Mucosa of descending colon (tissue), 3 donors: ENCODE measurements around the gene PDLIM3. TPM values are rescaled to one million over a fixed set of nuclear protein-coding genes. Genes with fewer than 3 reads are reported as not detected.

ENCODE experiments used
- ATAC-seq: fragments of 200-7000 bp; cut with Tn5 transposase; one replicate; pipeline ENCODE4 v1.9.1; 2020; ENCODE audit warnings: mild to moderate bottlenecking, moderate library complexity
- DNase-seq, 3 donors: peaks; one replicate each; pipeline ENCODE4 v3.0.0-alpha.2; 2020
- H3K36me3 ChIP-seq: fragments of 200-600 bp; one replicate; pipeline ENCODE4 v1.8.0; 2021; ENCODE audit warnings: low read depth, mild to moderate bottlenecking
- H3K4me1 ChIP-seq: fragments of 200-600 bp; one replicate; pipeline ENCODE4 v1.8.0; 2021; ENCODE audit warnings: low read depth, mild to moderate bottlenecking
- H3K4me3 ChIP-seq: fragments of 200-600 bp; one replicate; pipeline ENCODE4 v1.8.0; 2021; ENCODE audit warnings: mild to moderate bottlenecking
- H3K9me3 ChIP-seq: fragments of 200-600 bp; one replicate; pipeline ENCODE4 v1.8.0; 2021; ENCODE audit warnings: mild to moderate bottlenecking
- CTCF ChIP-seq: fragments of 200-600 bp; IDR thresholded peaks from one replicate; pipeline ENCODE4 v1.8.0; 2022; ENCODE audit warnings: antibody characterized with exemption, mild to moderate bottlenecking
- intact Hi-C, 2 donors: fragments of 100-400 bp; cut with DNase I in 1 of 2; cut with micrococcal nuclease in 1 of 2; formaldehyde crosslinking; loops; one replicate each; pipeline versions ENCODE4 v1.11.0 to v1.11.1; 2022; cut with DNase I, micrococcal nuclease
- total RNA-seq, 3 donors: library from RNA; stranded (reverse); fragmentation: NEBNext Ultra II Directional in 2 of 3; extraction: Animal tissue kit (Norgen Biotek cat#: 25700) in 2 of 3; gene quantifications; one replicate each; pipeline versions ENCODE4 v1.2.1 to v1.2.4, GENCODE V29; 2021 to 2023
- donor health status: DM: no; HTN: no; CAD: no; lungs with moderate emphysema.
- donor health status: DM: no; HTN: no; CAD: no.
- donor health status: DM: no; HTN: yes; CAD: no.

The PDLIM3 gene
- total RNA-seq, 3 donors from 2014 or later, result 8.9 to 193 (median 16.5) TPM

DNA sequence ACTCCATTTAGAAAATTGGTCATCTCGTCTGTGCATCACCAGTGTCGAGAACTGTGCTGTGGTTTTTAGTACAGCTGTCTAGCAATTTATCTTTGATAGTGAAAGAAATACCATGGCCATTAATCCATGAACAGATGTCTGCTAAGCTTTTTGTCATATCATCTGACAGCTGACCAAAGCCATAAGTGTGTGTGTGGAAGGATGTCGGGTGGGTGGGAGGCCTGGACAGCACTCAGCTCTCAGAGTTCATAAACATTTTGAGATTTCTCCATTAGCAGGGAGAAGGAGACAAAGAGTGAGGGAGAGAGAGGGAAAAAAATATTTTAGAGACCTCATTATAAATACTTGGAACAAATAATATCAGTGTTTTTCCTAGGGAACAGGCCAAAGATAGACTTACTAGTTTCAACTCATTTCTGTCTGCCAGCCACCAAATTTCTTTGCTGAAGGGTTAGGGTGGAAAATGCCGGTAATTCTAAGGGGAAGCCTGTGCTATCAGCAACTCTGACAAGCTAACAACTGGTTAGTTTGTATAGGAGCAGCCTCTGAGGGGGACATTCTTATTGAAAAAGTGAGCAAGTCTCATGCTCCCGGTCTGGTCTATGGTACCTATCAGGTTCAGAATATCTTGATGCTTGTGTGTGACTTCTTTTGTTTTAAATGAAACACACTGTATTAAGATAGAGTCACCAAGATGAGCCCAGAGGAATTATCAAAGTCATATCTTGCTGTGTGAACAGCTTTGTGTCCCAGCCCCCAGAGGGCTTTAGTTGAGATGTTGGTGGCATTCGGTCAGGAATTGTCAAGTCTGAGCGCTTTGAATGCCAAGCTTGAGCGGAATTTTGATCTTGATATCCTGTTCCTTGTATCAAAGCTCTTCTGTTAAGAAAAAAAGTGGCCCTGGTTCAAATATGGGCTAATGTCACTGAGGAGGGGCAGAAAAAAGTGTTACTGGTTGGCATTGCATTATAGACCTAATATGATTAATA, 41.9 kb upstream of the PDLIM3 start:
- DNase-seq (no peak), ATAC-seq (no peak)
- TF ChIP-seq CTCF, result no peak
- Histone ChIP-seq H3K9me3 (no peaks in the 10 kb centered on the region), H3K36me3 (no peaks in the 10 kb centered on the region), H3K4me1 (no peaks in the 10 kb centered on the region), H3K4me3 (no peak overlapping the region)
- intact Hi-C loops, result no loop called here

GRCh38 chr4:185576314-185576961, 41.1 kb upstream of the PDLIM3 start:
- ATAC-seq, result no peak
- intact Hi-C loops, result no loop called here

DNA sequence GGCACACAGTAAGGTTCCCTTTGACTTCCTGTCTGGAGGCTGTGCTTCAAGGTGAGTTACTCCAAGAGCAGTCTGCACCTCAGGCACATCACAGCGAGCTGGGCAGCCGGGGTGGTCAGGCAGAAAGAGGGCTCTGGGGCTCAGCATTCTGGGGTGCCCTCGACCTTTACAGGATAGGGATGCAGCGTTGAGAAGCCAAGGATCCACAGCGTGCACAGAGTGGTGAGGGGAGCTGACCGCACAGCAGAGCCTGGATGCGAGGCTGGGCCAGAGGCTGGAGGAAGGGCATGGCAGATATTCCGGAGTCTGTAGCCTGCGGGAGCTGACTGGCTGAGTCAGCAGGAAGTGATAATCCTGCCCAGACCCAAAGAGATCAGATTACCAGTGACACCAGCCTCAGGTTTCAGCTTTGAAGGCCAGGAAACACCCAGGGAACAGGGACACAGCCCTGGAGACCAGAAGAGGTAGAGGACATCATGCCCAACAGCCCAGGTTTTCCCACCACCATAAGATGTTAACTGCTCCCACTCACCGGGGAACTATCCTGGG, 38.4 kb upstream of the PDLIM3 start:
- TF ChIP-seq CTCF, result no peak
- ATAC-seq (peak; percentile 42), DNase-seq (no peak)
- Histone ChIP-seq H3K4me1 (no peaks in the 10 kb centered on the region), H3K4me3 (no peak overlapping the region), H3K36me3 (no peaks in the 10 kb centered on the region), H3K9me3 (no peaks in the 10 kb centered on the region)
- intact Hi-C loops, result no loop called here

More at GRCh38 chr4:185576314-185576961, 41.1 kb upstream of the PDLIM3 start:
- Histone ChIP-seq H3K36me3 (no peaks in the 10 kb centered on the region), H3K4me3 (no peak overlapping the region), H3K4me1 (no peaks in the 10 kb centered on the region), H3K9me3 (no peaks in the 10 kb centered on the region)
- TF ChIP-seq CTCF, result no peak
- DNase-seq, result no peak

DNA sequence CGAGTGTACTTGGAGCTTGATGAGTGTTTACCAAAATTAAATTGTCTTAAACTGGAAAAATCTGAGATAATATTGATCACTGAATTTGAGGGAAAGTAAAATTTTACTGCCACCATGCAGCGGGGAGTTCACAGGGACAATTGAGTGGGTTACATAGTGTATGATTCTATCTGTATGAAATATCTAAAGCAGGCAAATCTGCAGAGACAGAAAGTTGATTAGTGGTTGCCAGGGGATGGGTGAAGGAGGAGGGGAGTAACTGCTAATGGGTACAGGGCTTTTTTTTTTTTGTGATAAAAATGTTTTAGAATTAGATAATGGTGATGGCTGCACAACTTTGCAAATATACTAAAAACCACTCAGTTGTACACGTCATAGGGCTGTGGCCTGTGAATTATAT, 35.4 kb upstream of the PDLIM3 start:
- no peak for TF ChIP-seq CTCF
- Histone ChIP-seq H3K4me3 (no peak overlapping the region), H3K36me3 (no peaks in the 10 kb centered on the region), H3K9me3 (no peaks in the 10 kb centered on the region), H3K4me1 (no peaks in the 10 kb centered on the region)
- ATAC-seq (no peak), DNase-seq (no peak)
- intact Hi-C loops, result no loop called here

DNA sequence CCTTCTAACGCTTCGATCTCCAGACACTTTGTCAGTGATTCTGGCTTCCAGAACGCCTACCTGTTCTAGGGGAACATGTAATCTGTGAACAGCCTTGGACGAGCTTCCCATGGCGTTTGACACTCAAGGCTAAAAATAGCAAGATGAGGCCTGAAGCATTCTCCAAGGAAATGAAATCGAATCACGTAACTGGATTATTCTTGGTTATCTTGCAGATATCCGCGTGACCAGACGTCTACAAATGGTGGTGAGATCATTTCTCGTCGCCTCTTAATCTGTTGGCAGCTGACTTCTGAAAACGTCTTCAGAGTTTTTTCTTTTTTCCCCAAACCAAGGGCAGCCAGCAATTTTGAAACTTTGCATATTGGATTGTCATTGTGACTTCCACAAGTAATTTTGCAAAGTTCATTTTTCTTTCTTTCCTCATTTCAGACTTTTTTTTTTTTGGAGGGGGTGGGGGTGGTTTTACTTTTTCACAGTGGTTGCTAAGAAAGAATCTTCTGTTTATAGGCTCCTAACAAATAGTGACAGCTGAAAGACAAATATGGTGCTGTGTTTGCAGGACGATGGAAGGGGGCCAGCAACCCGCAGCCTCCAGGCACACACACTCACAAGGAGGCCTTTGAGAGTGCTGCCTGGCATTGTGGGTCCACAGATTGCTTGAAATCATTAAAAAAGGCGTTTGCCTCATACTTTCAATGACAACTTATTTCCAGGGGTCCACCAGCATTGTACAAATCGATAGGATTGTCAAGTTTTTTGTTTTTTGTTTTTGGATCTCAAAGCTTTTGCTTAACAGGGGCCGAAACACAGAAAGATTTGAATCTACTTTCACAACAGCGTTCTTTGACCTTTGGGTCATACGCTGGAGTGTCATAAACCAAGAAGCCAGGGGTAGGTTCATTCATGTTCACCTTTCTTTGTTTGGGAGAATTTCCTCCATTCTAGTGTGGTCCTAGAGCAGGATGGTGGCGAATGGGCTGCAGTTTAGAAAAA, 32.4 kb upstream of the PDLIM3 start:
- Histone ChIP-seq H3K4me1 (no peaks in the 10 kb centered on the region), H3K36me3 (no peaks in the 10 kb centered on the region), H3K4me3 (no peak overlapping the region), H3K9me3 (peaks cover 3% of the 10 kb centered on the region)
- ATAC-seq (peak; percentile 67), DNase-seq (peak; percentile 21 to 65 (median 33))
- intact Hi-C loops, result no loop called here
- TF ChIP-seq CTCF, result no peak
